ENCODE data around the gene ANO7.

DNA sequence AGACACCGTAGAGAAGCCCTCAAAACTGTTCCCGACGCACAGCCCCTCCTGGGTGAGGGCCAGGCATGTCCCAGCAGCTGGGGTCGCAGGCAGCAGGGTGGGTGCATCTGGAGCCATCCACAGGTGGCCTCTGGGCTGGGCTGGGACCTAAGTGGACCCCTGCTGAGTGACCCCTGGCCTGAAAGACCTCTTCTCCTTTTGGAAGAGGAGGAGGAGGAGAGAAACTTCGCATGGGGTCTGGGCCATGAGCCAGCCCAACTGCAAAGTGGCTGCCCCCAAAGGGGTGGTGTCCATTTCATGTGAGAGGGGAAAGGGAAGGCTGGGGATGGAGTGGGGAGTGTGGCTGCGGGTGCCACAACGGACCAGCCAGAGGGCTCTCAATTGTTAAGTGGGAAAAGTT lies 25.1 kb downstream of the ANO7 start:
- TF ChIP-seq POLR2AphosphoS5 (IDR thresholded peaks at IDR 0.05) = no peak
- TF ChIP-seq, protein P1, sequence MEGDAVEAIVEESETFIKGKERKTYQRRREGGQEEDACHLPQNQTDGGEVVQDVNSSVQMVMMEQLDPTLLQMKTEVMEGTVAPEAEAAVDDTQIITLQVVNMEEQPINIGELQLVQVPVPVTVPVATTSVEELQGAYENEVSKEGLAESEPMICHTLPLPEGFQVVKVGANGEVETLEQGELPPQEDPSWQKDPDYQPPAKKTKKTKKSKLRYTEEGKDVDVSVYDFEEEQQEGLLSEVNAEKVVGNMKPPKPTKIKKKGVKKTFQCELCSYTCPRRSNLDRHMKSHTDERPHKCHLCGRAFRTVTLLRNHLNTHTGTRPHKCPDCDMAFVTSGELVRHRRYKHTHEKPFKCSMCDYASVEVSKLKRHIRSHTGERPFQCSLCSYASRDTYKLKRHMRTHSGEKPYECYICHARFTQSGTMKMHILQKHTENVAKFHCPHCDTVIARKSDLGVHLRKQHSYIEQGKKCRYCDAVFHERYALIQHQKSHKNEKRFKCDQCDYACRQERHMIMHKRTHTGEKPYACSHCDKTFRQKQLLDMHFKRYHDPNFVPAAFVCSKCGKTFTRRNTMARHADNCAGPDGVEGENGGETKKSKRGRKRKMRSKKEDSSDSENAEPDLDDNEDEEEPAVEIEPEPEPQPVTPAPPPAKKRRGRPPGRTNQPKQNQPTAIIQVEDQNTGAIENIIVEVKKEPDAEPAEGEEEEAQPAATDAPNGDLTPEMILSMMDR (IDR thresholded peaks at IDR 0.05) = no peak
- TF ChIP-seq POLR2A (IDR thresholded peaks at IDR 0.05) = no peak
- TF ChIP-seq EP300 (IDR thresholded peaks at IDR 0.05) = no peak

Measured in suprapubic skin (tissue), 4 donors.